ENCODE results near the gene DLEC1.

DNA sequence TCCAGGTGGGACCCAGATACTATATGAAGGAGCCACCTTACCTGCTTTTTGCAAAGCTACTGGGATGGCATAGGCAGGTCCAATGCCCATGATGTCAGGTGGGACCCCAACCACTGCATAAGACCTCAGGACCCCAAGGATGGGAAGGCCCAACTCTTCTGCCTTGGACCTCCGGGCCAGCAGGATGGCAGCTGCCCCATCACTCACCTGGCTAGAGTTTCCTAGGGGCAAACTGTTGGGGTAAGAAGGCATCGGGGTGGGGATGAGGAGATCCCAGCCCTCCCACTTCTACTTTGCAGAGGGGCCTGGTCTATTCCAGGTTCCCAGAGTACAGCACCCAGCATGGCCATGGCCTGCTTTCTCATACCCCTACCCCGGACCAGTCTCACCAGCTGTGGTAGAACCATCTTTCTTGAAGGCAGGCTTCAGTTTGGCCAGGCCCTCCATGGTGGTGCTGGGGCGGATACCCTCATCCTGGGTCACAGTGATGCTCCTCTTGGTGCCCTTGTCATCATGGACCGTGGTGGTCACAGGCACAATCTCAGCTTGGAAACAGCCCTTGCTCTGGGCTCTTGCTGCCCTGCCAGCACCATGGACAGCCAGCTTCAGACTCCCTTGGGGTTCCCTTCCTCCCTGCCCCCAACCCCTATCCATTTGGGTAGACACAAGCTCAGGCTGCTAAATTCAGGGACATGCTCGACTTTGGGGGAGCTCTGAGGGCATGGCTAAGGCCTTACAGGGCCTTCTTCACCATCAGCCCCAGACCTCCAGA, 87.3 kb downstream of the DLEC1 start:
- no peak for TF ChIP-seq ZC3H10 (CRISPR knock-in tag; IDR thresholded peaks at IDR 0.05)
- TF ChIP-seq, protein P1, sequence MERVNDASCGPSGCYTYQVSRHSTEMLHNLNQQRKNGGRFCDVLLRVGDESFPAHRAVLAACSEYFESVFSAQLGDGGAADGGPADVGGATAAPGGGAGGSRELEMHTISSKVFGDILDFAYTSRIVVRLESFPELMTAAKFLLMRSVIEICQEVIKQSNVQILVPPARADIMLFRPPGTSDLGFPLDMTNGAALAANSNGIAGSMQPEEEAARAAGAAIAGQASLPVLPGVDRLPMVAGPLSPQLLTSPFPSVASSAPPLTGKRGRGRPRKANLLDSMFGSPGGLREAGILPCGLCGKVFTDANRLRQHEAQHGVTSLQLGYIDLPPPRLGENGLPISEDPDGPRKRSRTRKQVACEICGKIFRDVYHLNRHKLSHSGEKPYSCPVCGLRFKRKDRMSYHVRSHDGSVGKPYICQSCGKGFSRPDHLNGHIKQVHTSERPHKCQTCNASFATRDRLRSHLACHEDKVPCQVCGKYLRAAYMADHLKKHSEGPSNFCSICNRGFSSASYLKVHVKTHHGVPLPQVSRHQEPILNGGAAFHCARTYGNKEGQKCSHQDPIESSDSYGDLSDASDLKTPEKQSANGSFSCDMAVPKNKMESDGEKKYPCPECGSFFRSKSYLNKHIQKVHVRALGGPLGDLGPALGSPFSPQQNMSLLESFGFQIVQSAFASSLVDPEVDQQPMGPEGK (CRISPR knock-in tag; IDR thresholded peaks at IDR 0.05; ENCODE audit: borderline replicate concordance) = no peak
- TF ChIP-seq ZFP30 (CRISPR knock-in tag; IDR thresholded peaks at IDR 0.05) = no peak
- TF ChIP-seq, protein P2, sequence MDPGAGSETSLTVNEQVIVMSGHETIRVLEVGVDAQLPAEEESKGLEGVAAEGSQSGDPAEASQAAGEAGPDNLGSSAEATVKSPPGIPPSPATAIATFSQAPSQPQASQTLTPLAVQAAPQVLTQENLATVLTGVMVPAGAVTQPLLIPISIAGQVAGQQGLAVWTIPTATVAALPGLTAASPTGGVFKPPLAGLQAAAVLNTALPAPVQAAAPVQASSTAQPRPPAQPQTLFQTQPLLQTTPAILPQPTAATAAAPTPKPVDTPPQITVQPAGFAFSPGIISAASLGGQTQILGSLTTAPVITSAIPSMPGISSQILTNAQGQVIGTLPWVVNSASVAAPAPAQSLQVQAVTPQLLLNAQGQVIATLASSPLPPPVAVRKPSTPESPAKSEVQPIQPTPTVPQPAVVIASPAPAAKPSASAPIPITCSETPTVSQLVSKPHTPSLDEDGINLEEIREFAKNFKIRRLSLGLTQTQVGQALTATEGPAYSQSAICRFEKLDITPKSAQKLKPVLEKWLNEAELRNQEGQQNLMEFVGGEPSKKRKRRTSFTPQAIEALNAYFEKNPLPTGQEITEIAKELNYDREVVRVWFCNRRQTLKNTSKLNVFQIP (CRISPR knock-in tag; IDR thresholded peaks at IDR 0.05; ENCODE audit: borderline replicate concordance, low read depth) = no peak

All from SK-N-SH treated with all-trans-retinoic acid at 6 μM for 48 hours (cell line).